ENCODE data around the gene SH2D4B.

Gene SH2D4B

GRCh38 chr10:80515511-80515910 is 22.2 kb upstream of the SH2D4B start:
- H3K4me3 ChIP-seq (ENCODE audit: low read depth, low read length), result no peak overlapping the region
- DNase-seq (ENCODE audit: low read depth), result no peak

GRCh38 chr10:80515941-80516340 is 21.8 kb upstream of the SH2D4B start:
- DNase-seq (ENCODE audit: low read depth), result no peak
- TF ChIP-seq CTCF (IDR thresholded peaks at IDR 0.05; ENCODE audit: control insufficient read depth, extremely low read depth, insufficient read depth), result no peak
- no peak overlapping the region for H3K4me3 ChIP-seq (ENCODE audit: low read depth, low read length)

More at GRCh38 chr10:80515511-80515910, 22.2 kb upstream of the SH2D4B start:
- no peak for TF ChIP-seq CTCF (IDR thresholded peaks at IDR 0.05; ENCODE audit: control insufficient read depth, extremely low read depth, insufficient read depth)

- H3K4me3 ChIP-seq (ENCODE audit: low read depth, low read length), result no peak overlapping the region
- no peak for DNase-seq (ENCODE audit: low read depth)
- no peak for TF ChIP-seq CTCF (IDR thresholded peaks at IDR 0.05; ENCODE audit: control insufficient read depth, extremely low read depth, insufficient read depth)
These were observed 21.1 kb upstream of the SH2D4B start for GRCh38 chr10:80516506-80517075.

- DNase-seq (ENCODE audit: low read depth), result no peak
- H3K4me3 ChIP-seq (ENCODE audit: low read depth, low read length), result no peak overlapping the region
- TF ChIP-seq CTCF (IDR thresholded peaks at IDR 0.05; ENCODE audit: control insufficient read depth, extremely low read depth, insufficient read depth), result no peak
These were observed 20.1 kb upstream of the SH2D4B start for GRCh38 chr10:80517416-80518142.

- TF ChIP-seq CTCF (IDR thresholded peaks at IDR 0.05; ENCODE audit: control insufficient read depth, extremely low read depth, insufficient read depth), result no peak
- no peak for DNase-seq (ENCODE audit: low read depth)
- no peak overlapping the region for H3K4me3 ChIP-seq (ENCODE audit: low read depth, low read length)
These were observed 19.4 kb upstream of the SH2D4B start for GRCh38 chr10:80518143-80518806.

GRCh38 chr10:80518807-80519360 is 18.8 kb upstream of the SH2D4B start:
- no peak for TF ChIP-seq CTCF (IDR thresholded peaks at IDR 0.05; ENCODE audit: control insufficient read depth, extremely low read depth, insufficient read depth)
- DNase-seq (ENCODE audit: low read depth), result no peak
- H3K4me3 ChIP-seq (ENCODE audit: low read depth, low read length), result no peak overlapping the region

Data from LNCaP clone FGC (cell line).